ENCODE results near the gene KRT34.
"Not testable (repeated sequence)": the region's sequence is repeated elsewhere in the genome, so short reads cannot be mapped to it uniquely, and the experiment has no call there.

The KRT34 gene

DNA sequence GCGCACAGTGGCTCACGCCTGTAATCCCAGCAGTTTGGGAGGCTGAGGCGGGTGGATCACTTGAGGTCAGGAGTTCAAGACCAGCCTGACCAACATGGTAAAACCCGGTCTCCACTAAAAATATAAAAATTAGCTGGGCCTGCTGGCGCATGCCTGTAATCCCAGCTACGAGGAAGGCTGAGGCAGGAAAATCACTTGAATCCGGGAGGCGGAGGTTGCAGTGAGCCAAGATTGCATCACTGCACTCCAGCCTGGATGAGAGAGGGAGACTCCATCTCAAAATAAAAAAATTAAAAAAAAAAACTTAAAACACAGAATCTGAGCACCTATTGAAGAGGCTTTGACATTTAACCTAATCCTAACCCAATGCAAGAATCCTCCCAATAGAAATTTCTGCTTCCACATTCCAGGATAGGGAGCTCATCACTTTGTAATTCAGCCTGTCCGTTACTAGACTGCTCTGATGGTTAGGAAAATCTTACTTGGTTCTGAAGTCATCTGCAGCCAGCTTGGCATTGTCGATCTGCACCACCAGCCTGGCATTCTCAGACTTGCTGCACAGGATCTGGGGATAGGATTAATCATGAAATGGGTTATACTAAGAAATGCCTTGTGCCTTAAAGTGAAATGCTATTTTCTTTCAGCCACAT, 14.6 kb downstream of the KRT34 start:
- in situ Hi-C loops (cut with MboI; ENCODE audit: low sequenced_read_pairs) = no loop called here

DNA sequence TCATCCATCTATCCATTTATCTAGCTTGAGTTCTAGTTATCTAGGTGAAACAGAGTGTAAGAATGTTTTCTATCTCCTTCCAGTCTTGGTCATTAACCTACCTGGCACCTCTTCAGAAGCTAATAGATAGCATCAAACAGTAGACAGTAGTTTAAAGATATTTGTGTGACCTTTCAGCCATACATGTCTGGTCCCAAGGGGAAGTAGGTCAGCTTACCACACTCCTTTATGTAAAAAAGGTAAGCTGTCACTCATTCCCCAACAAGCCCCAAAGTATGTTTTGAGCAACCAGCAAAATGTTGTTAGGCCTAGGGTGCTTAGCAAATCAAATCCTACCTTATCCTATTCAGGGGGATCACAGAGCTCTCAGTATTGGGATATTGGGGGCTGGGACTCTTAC, 16.0 kb downstream of the KRT34 start:
- in situ Hi-C loops (cut with MboI; ENCODE audit: low sequenced_read_pairs) = no loop called here

- in situ Hi-C loops (cut with MboI; ENCODE audit: low sequenced_read_pairs) = no loop called here
These were observed 18.2 kb downstream of the KRT34 start for GRCh38 chr17:41363881-41364280.

DNA sequence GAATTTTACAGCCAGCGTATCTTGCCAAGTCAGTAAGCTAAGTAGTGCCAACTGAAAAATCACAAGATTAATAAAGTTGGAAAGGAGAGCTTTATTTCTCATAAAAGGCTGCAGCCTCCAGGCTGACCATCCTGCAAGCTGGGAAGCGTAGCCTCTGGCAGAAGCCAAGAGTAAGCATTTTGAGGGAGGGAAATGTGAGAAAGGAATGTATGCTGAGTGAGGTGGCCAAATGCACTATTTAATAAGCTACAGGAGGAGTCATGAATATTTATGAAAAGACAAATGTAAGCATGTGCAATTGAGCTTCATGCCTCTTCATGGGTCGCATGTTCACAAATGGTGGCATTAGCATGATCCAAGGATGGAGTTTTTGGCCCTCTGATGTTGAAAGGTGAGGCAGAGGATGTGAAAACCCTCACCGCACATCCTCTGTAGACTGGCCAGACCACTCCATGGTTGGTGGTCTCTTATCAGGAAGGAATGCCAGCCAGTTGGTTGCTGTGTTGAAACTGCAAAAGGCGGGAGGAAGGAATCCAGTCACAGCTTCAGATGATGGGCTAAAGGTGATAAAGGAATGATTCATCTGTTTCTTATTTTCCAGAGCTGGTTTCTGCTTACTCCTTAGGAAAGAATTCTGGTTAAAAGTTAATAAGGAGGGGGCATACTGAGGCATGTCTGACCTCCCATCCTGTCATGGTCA, 21.7 kb downstream of the KRT34 start:
- in situ Hi-C loops (cut with MboI; ENCODE audit: low sequenced_read_pairs) = no loop called here

DNA sequence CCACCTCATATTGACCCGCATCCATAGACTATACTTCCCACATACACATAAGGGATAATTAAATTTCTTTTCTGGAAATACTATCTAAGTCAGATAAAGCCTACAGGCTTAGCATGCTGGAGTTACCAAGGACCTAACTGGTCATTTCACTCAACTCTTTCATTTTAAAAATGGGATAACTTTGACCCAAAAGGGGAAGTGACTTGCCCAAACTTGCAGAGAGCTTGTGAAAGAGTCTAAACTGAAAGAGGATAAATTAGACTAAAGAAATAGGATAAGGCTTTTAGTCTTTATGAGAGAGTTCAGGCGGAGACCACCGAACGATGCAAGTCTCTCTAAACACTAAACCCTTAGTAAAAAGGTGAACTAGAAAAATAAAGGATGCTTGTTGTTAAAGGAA, 27.6 kb downstream of the KRT34 start:
- in situ Hi-C loops (cut with MboI; ENCODE audit: low sequenced_read_pairs) = no loop called here

- in situ Hi-C loops (cut with MboI; ENCODE audit: low sequenced_read_pairs) = no loop called here
These were observed 29.3 kb downstream of the KRT34 start for GRCh38 chr17:41352597-41353366.

DNA sequence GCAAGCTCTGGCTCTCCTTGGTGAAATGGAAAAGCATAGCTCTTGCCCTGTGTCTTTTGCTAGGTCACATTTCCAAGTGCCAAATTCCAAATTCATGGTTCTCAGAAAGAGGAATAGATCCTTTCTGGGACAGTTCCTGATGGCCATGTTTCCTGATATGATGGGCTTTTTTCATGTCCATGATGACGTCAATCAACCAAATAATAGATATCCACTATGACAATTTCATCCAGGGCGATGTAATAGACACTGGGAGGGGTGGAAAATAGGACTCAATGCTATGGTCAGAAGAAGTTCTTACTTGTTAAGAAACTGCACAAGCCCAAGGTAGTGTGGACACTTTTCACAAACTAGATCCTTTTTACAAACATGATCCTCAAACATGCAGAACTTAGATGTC, 30.9 kb downstream of the KRT34 start:
- in situ Hi-C loops (cut with MboI; ENCODE audit: low sequenced_read_pairs) = no loop called here

- in situ Hi-C loops (cut with MboI; ENCODE audit: low sequenced_read_pairs) = not testable (repeated sequence)
These were observed 31.7 kb downstream of the KRT34 start, which contains the start of gene KRT33A for GRCh38 chr17:41350381-41350878. Gene KRT33A, minus strand, starts transcription at chr17:41350828. Its CDS starts 61 bp downstream, at chr17:41350767.

DNA sequence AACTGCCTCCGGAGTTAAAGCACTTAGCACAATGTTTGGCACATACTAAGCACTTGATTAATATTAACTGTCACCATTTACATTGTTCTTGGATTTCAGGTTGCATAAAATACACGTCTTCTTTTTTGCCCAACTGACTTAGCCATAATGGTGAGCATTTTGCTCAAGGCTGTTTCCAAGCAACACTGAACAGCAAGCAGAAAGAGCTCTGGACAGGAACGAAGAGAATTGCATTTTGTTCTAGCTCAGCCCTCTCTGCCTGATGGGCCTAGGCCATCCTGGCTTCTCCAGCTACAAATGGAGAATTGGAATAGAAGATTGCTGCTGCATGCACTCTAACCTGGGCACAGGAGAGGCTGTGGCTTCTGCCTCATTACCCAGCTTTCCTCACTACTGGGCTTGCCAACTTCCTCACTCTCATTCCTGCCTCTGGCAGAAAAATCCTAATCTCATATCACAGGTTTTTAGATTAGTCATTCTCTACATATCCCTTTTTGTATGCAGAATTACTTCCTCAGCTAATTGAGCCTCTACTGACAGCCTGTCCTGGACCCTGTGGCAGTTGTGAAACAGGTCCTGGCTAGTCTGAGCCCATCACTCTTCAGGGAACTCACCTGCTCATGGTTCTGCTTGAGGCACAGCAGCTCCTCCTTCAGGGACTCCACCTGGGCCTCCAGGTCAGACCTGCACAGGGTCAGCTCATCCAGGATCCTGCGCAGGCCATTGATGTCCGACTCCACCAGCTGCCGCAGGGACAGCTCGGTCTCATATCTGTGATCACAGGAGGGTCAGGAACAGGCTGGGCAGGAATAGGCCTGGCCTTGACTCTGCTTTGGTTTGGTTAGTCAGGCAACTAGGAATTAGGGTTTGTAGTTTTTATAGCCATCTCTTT, 34.0 kb downstream of the KRT34 start:
- in situ Hi-C loops (cut with MboI; ENCODE audit: low sequenced_read_pairs) = no loop called here

- in situ Hi-C loops (cut with MboI; ENCODE audit: low sequenced_read_pairs) = not testable (repeated sequence)
These were observed 35.7 kb downstream of the KRT34 start for GRCh38 chr17:41346421-41346820.

DNA sequence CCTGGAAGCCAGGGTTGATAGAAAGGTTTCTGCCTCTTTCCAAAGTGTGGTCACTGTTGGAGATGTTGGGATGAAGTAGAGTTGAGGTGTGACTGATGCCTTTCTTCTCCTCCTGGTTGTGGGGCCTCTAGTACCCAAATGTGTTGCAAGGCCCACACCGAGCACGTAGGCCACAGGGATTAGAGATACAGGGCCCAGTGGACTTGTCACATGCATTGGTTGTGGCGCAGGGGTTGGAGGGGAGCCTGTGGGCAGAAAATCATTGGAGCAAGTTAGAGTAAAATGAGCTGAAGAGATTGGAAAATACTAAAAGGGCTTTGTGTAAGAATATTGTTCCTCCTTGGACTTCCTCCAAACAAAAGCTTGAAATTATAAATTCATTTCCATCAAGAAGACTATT, 36.1 kb downstream of the KRT34 start:
- in situ Hi-C loops (cut with MboI; ENCODE audit: low sequenced_read_pairs) = no loop called here

GRCh38 chr17:41343029-41343428, 39.1 kb downstream of the KRT34 start:
- in situ Hi-C loops (cut with MboI; ENCODE audit: low sequenced_read_pairs) = no loop called here

- in situ Hi-C loops (cut with MboI; ENCODE audit: low sequenced_read_pairs) = no loop called here
These were observed 40.9 kb downstream of the KRT34 start for GRCh38 chr17:41340934-41341861.

GRCh38 chr17:41340494-41340893, 41.6 kb downstream of the KRT34 start:
- in situ Hi-C loops (cut with MboI; ENCODE audit: low sequenced_read_pairs) = no loop called here

DNA sequence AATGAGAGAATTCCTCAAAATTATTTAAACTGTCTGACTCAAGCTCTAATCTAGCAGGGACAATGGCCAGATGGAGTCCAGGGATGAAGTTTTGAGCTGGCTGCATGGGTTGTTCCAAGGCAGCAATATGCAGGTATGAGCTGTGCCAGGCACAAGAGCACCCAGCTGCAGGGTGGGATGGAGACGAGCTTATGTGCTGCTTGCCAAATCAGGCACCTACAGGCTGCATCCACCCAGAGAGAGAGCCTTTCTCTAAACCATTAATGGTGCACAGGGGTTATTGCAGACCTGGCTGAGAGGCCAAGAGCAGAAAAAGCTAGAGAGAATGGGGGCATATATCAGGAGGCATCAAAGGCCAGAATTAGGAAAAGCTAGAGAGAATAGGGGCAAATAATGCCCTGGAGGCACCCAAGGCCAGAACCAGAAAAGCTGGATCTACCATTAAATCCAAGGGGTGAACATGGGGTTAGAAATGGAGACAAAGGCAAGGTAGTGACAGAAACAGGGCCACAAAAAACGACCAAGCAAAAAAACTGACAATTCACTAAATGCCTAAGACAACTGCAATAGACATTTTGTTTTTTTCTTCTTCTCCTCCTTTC, 42.4 kb downstream of the KRT34 start:
- in situ Hi-C loops (cut with MboI; ENCODE audit: low sequenced_read_pairs) = no loop called here

DNA sequence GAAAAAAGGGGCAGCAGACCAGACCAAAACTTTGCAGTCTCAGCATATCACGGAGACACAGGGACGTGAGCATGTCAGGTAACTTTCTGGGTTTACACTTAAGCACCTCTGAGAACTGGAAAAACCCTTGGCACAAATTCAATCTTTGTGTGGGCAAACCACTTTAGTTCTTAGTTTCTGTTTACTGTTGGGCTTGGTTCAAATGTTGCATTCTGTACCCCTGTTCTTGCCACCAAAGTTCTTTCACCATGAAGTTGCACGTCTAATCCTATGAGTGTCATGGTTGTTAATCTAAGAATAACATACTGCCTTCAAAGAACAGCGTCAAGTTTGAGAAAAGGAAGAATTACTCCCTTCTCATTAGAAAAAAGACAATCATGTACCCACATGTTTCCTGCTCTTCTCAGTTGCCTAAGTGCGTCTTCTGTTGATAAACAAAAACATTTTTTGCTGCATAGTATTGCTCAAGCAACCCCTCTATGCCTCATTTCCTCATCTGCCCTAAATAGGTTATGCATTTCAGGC, 43.1 kb downstream of the KRT34 start:
- in situ Hi-C loops (cut with MboI; ENCODE audit: low sequenced_read_pairs) = no loop called here

- in situ Hi-C loops (cut with MboI; ENCODE audit: low sequenced_read_pairs) = no loop called here
These were observed 46.4 kb downstream of the KRT34 start for GRCh38 chr17:41335747-41336146.

GRCh38 chr17:41334385-41335305, 47.5 kb downstream of the KRT34 start:
- in situ Hi-C loops (cut with MboI; ENCODE audit: low sequenced_read_pairs) = no loop called here
